GM19397 (cell line): Measurements from ENCODE around the gene SFXN1.
"Not testable (repeated sequence)": the region's sequence is repeated elsewhere in the genome, so short reads cannot be mapped to it uniquely, and the experiment has no call there.

Experiments
- ATAC-seq: cut with Tn5 transposase; IDR thresholded peaks from one replicate; pipeline ENCODE4 v1.9.1; 2021; ENCODE audit warnings: mild to moderate bottlenecking, moderate library complexity; ENCODE audit not compliant: unreplicated experiment

Gene SFXN1

DNA sequence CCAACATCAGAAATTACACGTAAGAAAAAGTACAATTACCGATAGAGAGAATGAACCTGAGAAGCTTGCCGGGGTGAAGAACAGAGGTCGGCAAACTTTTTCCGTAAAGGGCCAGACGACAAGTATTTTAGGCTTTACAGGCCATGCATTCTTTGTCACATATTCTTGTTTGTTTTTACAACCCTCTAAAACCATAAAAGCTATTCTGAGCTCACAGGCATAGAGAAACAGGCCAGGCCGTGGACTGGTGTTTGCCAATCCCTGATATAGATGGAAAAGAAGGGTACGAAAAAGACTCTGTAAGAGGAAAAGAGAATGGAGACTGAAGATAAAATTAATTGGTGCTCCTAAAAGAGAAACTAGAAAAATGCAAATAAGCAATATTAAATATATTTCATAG is 15.4 kb downstream of the SFXN1 start:
- no peak for ATAC-seq

- no peak for ATAC-seq
Measured at GRCh38 chr5:175494264-175495183, 16.2 kb downstream of the SFXN1 start.

DNA sequence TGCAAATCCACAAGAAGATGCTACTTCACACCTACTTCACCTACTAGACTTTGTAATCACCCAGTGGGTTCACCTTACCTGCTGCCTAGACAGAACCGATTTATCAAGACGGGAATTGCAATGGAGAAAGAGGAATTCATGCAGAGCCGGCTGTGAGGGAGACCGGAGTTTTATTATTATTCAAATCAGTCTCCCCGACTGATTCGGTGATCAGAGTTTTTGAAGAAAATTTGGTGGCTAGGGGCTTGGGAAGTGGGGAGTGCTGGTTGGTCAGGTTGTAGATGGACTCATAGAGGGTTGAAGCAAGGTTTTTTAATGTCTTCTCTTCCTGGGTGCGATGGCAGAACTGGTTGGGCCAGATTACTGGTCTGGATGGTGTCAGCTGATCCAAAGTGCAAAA is 23.4 kb downstream of the SFXN1 start:
- ATAC-seq = no peak

DNA sequence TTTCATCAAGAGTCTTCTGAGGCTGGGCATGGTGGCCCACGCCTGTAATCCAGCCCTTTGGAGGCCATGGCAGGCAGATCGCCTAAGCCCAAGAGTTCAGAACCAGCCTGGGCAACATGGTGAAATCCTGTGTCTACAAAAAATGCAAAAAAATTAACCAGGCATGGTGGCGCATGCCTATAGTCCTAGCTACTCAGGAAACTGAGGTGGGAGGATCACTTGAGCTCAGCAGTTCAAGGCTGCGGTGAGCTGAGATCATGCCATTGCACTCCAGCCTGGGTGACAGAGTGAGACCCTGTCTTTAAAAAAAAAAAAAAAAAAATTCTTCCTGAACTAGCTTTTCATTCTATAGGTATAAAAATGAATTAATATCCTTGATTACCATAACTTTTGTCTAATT is 29.3 kb downstream of the SFXN1 start:
- not testable (repeated sequence) for ATAC-seq

GRCh38 chr5:175508896-175509295 is 30.5 kb downstream of the SFXN1 start:
- ATAC-seq = no peak

GRCh38 chr5:175513297-175513696 is 34.9 kb downstream of the SFXN1 start:
- ATAC-seq = no peak

DNA sequence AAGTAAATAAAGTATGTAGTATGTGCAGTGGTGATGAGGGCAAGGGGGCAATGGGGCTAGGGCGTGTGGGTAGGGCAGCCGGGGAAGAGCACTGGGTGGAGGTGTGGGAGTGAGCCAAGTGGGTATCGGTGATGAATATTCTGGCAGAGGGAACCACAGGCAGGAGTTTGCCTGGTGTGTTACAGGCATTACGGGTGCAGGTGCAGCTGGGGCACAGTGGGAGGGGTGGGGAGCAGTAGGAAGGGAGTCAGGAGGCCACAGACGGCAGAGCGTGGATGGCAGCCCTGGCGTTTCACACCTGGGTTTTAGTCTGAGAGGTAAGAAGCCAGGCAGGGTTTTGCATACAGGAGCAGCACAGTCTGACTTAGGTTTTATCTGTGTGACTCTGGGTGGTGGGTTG is 35.4 kb downstream of the SFXN1 start:
- no peak for ATAC-seq

GRCh38 chr5:175516933-175517823 is 38.8 kb downstream of the SFXN1 start:
- no peak for ATAC-seq

- no peak for ATAC-seq
Measured at GRCh38 chr5:175517824-175518450, 39.6 kb downstream of the SFXN1 start.

DNA sequence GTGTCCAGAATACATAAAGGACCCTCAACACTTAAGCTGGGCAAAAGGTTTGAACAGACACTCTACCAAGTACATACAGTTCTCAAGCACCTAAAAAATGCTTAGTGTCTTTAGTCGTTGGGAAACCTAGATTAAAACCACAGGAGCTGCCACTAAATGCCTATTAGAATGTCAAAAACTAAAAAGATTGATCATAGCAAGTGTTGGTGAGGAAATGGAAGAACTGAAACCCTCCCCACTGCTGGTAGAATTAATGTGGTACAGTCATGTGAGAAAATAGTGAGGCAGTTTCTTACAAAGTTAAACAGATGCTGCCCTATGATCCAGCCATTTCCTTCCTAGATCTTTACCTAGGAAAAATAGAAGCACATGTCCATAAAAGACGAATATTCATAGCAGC is 40.6 kb downstream of the SFXN1 start:
- no peak for ATAC-seq

GRCh38 chr5:175520321-175520720 is 42.0 kb downstream of the SFXN1 start:
- ATAC-seq = no peak

GRCh38 chr5:175520873-175521272 is 42.5 kb downstream of the SFXN1 start:
- no peak for ATAC-seq

GRCh38 chr5:175521313-175521833 is 43.0 kb downstream of the SFXN1 start:
- ATAC-seq = no peak

DNA sequence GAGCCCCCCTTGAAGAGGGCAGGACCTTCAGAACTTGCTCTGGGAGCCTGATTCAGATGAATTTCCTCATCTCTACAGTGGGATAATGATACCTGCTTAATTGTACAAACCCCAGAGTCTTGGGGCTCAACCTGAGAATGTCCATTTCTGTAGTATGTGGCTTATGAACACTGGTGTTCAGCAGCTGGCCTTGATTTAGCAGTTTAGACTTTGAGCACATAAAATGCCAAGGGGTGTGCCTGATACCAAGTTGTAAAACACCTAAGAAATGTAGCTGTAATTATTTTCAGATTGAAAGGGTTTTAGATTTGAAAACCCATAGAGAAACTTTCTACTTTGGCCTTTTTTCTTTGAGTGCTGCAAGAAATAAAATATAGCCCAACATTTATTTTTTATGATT is 44.9 kb downstream of the SFXN1 start:
- no peak for ATAC-seq

- no peak for ATAC-seq
Measured at GRCh38 chr5:175524211-175524610, 45.9 kb downstream of the SFXN1 start.

DNA sequence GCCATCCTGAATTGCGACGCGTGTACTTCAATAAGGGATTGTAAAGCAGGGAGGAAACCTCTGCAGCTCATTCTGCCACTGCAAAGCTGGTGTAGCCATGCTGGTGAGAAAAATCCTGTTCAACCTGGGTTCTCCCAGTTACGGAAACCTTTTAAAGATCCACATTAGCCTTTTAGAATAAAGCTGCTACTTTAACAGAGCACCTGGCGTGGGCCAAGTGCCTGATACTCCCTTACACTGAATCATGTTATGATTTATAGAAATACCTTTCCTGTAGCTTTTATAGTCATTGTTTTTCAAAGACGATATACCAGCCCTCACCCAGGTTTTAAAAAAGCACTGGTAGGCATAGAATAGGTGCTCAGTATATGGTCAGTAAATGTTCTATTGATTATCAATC is 48.3 kb downstream of the SFXN1 start:
- no peak for ATAC-seq

DNA sequence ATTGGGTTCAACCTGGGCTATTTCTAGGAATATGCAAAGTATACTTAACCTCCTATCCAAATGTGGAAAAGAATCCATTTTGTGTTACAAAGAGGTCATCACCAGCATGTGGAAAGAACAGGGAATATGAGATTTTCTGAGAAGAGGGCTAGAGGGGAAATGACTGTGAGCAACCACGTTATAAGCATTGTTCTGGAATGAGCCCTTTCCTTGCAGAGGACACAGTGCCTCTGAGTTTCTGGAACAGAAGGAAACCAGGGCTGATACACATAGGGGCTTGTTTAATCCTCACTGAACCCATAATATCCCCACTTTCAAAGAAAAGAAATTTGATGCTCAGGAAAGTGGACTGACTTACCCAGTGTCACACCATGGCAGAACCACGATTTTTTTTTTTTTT is 53.0 kb downstream of the SFXN1 start:
- ATAC-seq = no peak

DNA sequence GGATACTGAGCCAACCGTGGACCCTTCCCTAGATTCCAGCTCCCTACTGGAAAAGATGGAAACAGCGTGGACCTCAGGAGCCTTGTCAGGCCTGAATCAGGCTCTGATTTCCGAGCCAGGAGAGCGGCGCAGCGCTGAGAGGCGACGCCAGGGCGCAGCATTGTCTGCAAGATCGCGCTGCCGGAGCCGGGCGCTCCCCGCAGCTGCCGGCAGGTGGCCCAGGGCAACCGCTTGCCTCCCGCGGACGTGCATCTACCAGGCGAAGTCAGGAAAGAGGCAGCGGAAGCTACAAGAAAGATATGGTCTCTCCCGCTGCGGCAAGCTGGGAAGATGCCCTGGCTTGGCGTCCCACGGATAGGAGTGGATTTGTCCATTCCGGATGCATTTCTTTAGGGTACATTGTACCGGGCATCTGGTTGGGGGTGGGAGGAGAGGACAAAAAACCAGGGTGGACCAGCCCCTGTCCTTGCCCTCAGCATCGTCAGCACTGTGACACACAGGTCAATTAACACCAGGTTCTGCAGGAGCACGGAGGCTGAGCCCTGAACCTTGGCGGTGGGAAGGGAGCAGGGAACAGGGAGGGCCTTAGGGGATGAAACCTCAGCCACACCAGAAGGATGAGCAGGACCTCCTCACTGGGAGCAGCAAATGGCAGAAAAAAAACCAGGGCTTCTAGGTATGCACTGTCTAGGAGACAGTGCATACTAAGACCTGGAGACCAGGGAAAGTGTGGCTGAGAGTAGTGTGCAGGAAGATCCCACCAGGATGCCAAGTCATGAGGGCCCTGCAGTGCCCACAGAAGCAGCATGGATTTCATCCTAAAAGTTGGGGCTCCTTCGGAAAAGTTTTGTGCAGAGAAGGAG is 55.9 kb downstream of the SFXN1 start:
- peak; percentile 95 for ATAC-seq

DNA sequence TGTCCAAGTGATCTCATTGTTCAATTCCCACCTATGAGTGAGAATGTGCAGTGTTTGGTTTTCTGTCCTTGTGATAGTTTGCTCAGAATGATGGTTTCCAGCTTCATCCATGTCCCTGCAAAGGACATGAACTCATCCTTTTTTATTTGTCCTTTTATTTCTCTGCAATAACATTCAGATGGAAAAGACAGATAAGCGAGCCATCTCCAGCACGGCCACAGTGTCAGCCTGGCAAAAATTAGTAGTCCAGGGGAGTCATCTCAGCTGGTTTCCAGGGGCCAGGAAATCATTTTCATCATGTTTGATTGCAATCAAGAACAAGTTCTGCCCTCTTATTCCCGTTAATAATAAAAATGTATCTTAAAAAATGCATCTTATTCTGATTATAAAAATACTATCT is 57.0 kb downstream of the SFXN1 start:
- ATAC-seq = not testable (repeated sequence)

- no peak for ATAC-seq
Measured at GRCh38 chr5:175535796-175536195, 57.4 kb downstream of the SFXN1 start.
